A673 (cell line): ENCODE data around the gene PTX4. TPM values are rescaled to one million over a fixed set of nuclear protein-coding genes. Genes with fewer than 3 reads are reported as not detected.

Experiments used
- BruUV-seq: library from RNA; stranded (reverse); fragments of 400-500 nt; replicated peaks from 2 replicates; lab custom pipeline; 2021; lab: Mats Ljungman, UMichigan
- CTCF ChIA-PET: fragments of 300-600 bp; sonication (Branson Sonifier 250); formaldehyde crosslinking; loops from one replicate; lab custom pipeline; 2022; ENCODE audit warnings: antibody characterized with exemption; lab: Charles Lee
- POLR2A ChIA-PET: fragments of 300-600 bp; sonication (Branson Sonifier 250); formaldehyde crosslinking; loops from one replicate; lab custom pipeline; 2022; ENCODE audit warnings: antibody characterized with exemption; ENCODE audit not compliant: low non-redundant PET; lab: Charles Lee
- DNase-seq: peaks from one replicate; pipeline ENCODE4 v3.0.0-alpha.2; 2015; ENCODE audit warnings: low spot score
- H3K27ac ChIP-seq: fragments of 200-600 bp; sonication (generic); 2 replicates; pipeline ENCODE4 v1.5.1; 2016; ENCODE audit warnings: mixed run types, low read depth, mild to moderate bottlenecking, mixed read lengths, antibody characterized with exemption, low read length; ENCODE audit not compliant: poor library complexity, severe bottlenecking
- H3K27me3 ChIP-seq: fragments of 200-600 bp; sonication (generic); replicated peaks from 2 replicates; pipeline ENCODE4 v1.6.1; 2017; ENCODE audit warnings: mixed run types, low read depth, mild to moderate bottlenecking, mixed read lengths, antibody characterized with exemption, low read length; ENCODE audit not compliant: insufficient read depth, poor library complexity
- H3K36me3 ChIP-seq: fragments of 200-600 bp; sonication (generic); 2 replicates; pipeline ENCODE4 v1.6.1; 2016; ENCODE audit warnings: mixed run types, mild to moderate bottlenecking, mixed read lengths, antibody characterized with exemption, low read length; ENCODE audit not compliant: insufficient read depth, poor library complexity, severe bottlenecking
- H3K4me1 ChIP-seq: fragments of 200-600 bp; sonication (generic); 2 replicates; pipeline ENCODE4 v1.6.1; 2017; ENCODE audit warnings: mixed run types, mild to moderate bottlenecking, mixed read lengths, antibody characterized with exemption, low read length; ENCODE audit not compliant: insufficient read depth, poor library complexity, severe bottlenecking
- H3K4me3 ChIP-seq: fragments of 200-600 bp; sonication (generic); 2 replicates; pipeline ENCODE4 v1.5.1; 2016; ENCODE audit warnings: low read depth, mixed run types, mild to moderate bottlenecking, mixed read lengths, low read length; ENCODE audit not compliant: poor library complexity, severe bottlenecking
- H3K9me3 ChIP-seq: fragments of 200-600 bp; sonication (generic); 2 replicates; pipeline ENCODE4 v1.6.1; 2016; ENCODE audit warnings: mixed run types, low read depth, mild to moderate bottlenecking, mixed read lengths, antibody characterized with exemption, low read length; ENCODE audit not compliant: poor library complexity, severe bottlenecking
- CTCF ChIP-seq: fragments of 300-800, 200-600 bp; sonication (generic); conservative IDR thresholded peaks from 2 replicates; pipeline ENCODE4 v1.5.1; 2017; ENCODE audit warnings: low read depth, mild to moderate bottlenecking, antibody characterized with exemption, low read length, moderate library complexity, mixed read lengths
- EZH2 ChIP-seq: fragments of 200-600 bp; sonication (generic); IDR thresholded peaks from 2 replicates; pipeline ENCODE4 v1.6.1; 2017; ENCODE audit warnings: borderline replicate concordance, low read depth, mild to moderate bottlenecking, mixed read lengths, antibody characterized with exemption, low read length; ENCODE audit not compliant: poor library complexity, severe bottlenecking
- intact Hi-C: fragments of 100-400 bp; cut with micrococcal nuclease; formaldehyde crosslinking; loops from one replicate; pipeline ENCODE4 v1.10.0; 2022; ENCODE audit not compliant: unreplicated experiment
- total RNA-seq: library from RNA; stranded (reverse); gene quantifications from 2 replicates; pipeline ENCODE4 v1.2.3, GENCODE V29; 2021

Gene PTX4
- total RNA-seq, 1 experiment from 2014 or later = not detected

DNA sequence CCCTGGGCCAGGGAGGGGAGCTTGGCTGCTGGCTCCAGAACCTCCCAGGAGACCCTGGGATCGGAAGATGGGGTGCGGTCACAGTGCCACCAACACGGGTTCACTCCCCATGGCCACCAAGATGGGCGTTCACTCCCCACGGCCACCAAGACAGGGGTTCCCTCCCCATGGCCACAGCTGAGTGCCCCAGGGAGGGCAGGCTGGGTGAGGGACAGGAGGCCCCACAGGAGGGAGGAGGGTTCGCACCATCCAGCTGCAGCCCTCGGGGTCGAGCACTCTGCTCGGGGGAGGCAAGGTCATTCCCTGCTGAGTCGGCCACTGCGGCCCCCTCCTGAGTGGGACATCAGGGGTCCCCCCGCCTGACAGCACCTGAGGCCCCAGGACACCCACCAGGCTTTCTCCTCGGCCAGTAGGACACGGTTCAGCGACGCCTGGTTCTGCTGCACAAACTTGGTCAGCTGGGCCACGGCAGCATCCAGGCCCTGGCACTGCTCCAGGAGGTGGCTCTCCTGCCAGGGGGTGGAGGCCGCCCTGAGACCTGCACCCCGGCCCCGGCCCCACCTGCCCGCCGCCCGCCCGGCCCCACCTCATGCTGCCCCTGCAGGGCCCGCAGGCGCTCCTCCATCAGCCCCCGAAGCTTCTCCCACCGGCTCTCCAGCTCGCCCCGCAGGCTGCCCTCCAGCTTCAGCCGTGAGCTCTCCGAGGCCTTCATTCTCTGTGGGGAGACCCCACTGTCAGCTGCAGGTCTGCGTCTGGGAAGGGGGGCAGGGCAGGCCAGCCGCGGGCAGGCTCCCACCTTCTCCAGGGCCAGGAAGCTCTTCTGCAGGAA is 50.3 kb downstream of the PTX4 start:
- H3K4me1 ChIP-seq = no peaks in the 10 kb centered on the region
- H3K27me3 ChIP-seq = no peaks in the 10 kb centered on the region
- no TSS peak for BruUV-seq
- TF ChIP-seq EZH2 (no peak), CTCF (no peak)
- CTCF ChIA-PET = no interaction called here
- no peak for DNase-seq
- no peak overlapping the region for H3K4me3 ChIP-seq
- no peak overlapping the region for H3K27ac ChIP-seq
- POLR2A ChIA-PET = interaction anchor here (0.7 kb wide), 1 partner anchor 18 kb away, joined by 3 read pairs; the partner anchor contains the start of gene UQCC4
- no peaks in the 10 kb centered on the region for H3K9me3 ChIP-seq
- intact Hi-C loops = no loop called here
- no peaks in the 10 kb centered on the region for H3K36me3 ChIP-seq

DNA sequence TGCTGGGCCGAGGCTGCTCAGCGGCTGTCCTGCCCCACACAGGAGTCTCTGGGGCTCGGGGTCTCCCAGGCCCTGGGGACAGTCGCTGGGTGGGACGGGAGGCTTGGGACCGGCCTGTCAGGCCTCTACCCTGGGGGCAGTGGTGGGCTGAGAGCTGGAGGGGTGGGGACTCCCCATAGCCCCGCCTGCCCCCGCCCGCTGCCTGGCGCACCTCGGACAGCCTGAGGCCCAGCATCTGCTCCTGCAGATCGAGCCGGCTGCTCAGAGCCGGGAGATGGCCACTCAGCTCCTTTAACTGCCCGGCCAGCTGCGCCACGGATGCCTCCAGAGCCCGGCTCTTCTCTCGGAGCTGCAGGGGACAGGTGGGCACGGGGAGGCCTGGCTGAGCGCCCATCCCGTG is 51.1 kb downstream of the PTX4 start:
- no peaks in the 10 kb centered on the region for H3K9me3 ChIP-seq
- TF ChIP-seq EZH2 = no peak
- no peak for TF ChIP-seq CTCF
- no peaks in the 10 kb centered on the region for H3K36me3 ChIP-seq
- H3K4me1 ChIP-seq = no peaks in the 10 kb centered on the region
- DNase-seq = no peak
- no peak overlapping the region for H3K27ac ChIP-seq
- no peaks in the 10 kb centered on the region for H3K27me3 ChIP-seq
- intact Hi-C loops = no loop called here
- CTCF ChIA-PET = no interaction called here
- POLR2A ChIA-PET = no interaction called here
- H3K4me3 ChIP-seq = no peak overlapping the region
- BruUV-seq = no TSS peak

- no peak overlapping the region for H3K4me3 ChIP-seq
- no peaks in the 10 kb centered on the region for H3K9me3 ChIP-seq
- intact Hi-C loops = no loop called here
- H3K27me3 ChIP-seq = peaks cover 4% of the 10 kb centered on the region
- TF ChIP-seq CTCF = no peak
- TF ChIP-seq EZH2 = no peak
- POLR2A ChIA-PET = no interaction called here
- no peaks in the 10 kb centered on the region for H3K36me3 ChIP-seq
- CTCF ChIA-PET = no interaction called here
- no peak for DNase-seq
- BruUV-seq = no TSS peak
- no peaks in the 10 kb centered on the region for H3K4me1 ChIP-seq
- no peak overlapping the region for H3K27ac ChIP-seq
Observed at GRCh38 chr16:1436731-1437355, 51.9 kb downstream of the PTX4 start.
